ENCODE measurements around the gene PCDHB8. TPM values are rescaled to one million over a fixed set of nuclear protein-coding genes. Genes with fewer than 3 reads are reported as not detected.
A peak's percentile ranks its signal among the peaks of the same experiment; 100 is the strongest.
"Not testable (repeated sequence)": the region's sequence is repeated elsewhere in the genome, so short reads cannot be mapped to it uniquely, and the experiment has no call there.

The PCDHB8 gene
- total RNA-seq, 4 donors from 2014 or later: 0.27 to 1.5 (median 1.2) TPM

DNA sequence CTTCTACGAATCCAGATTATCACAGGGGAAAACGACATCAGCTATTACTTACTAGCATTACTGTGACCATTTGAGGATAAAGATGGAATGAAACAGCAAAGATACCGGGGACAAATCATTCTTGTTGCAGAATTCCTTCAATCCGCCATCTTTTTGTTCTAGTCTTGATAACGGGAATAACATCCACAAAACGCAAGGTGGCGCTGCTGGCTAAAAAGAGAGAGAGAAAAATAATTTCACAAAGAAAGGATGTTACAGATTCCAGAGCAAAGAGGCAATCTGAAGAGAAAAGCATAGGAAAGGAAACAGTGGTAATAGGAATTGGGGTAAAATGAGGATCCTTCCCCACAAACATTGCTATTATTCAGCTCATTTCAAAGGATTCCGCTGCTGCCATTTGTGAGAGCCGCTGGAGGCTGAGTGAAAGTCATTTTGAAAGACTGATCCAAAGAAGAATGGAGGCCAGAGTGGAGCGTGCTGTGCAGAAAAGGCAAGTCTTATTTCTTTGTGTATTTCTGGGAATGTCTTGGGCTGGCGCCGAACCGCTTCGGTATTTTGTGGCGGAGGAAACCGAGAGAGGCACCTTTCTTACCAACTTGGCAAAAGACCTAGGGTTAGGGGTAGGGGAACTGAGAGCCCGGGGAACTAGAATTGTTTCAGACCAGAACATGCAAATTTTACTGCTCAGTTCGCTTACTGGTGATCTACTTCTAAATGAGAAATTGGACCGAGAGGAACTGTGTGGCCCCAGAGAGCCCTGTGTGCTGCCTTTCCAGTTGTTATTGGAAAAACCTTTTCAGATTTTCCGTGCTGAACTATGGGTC lies 5.0 kb upstream of the PCDHB8 start, which contains the start of gene PCDHB7:
Gene PCDHB7 (plus strand): TSS at position 264 of the 824 bp plus-strand sequence. CDS start 192 bp downstream, at position 456.
- H3K27me3 ChIP-seq: peaks cover 49% of the 10 kb centered on the region
- peaks cover 3 to 68% (median 3%) of the 10 kb centered on the region in 3 donors for H3K9me3 ChIP-seq
- TF ChIP-seq POLR2AphosphoS5 (IDR thresholded peaks at IDR 0.05): no peak
- TF ChIP-seq, protein P1, sequence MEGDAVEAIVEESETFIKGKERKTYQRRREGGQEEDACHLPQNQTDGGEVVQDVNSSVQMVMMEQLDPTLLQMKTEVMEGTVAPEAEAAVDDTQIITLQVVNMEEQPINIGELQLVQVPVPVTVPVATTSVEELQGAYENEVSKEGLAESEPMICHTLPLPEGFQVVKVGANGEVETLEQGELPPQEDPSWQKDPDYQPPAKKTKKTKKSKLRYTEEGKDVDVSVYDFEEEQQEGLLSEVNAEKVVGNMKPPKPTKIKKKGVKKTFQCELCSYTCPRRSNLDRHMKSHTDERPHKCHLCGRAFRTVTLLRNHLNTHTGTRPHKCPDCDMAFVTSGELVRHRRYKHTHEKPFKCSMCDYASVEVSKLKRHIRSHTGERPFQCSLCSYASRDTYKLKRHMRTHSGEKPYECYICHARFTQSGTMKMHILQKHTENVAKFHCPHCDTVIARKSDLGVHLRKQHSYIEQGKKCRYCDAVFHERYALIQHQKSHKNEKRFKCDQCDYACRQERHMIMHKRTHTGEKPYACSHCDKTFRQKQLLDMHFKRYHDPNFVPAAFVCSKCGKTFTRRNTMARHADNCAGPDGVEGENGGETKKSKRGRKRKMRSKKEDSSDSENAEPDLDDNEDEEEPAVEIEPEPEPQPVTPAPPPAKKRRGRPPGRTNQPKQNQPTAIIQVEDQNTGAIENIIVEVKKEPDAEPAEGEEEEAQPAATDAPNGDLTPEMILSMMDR (IDR thresholded peaks at IDR 0.05): peak; percentile 12 to 43 (median 25)
- TF ChIP-seq EP300 (IDR thresholded peaks at IDR 0.05): no peak
- TF ChIP-seq POLR2A (IDR thresholded peaks at IDR 0.05): no peak
- H3K27ac ChIP-seq: no peak within 1 kb of the TSS
- ATAC-seq: no peak
- 21 to 45% methylated on average over 12 to 20 of the region's 20 CpGs for WGBS, 2 donors (ENCODE audit: low coverage in 1 of 2)
- H3K4me3 ChIP-seq: peak within 1 kb of the TSS in 1 of 2 donors; percentile 33
- H3K4me1 ChIP-seq: no peaks in the 10 kb centered on the region
- no peaks in the 10 kb centered on the region for H3K36me3 ChIP-seq

- H3K4me3 ChIP-seq, H3K27ac ChIP-seq: not testable (repeated sequence)
- peaks cover 58% of the 10 kb centered on the region for H3K27me3 ChIP-seq
These were observed 3.1 kb upstream of the PCDHB8 start for GRCh38 chr5:141174291-141175104.

DNA sequence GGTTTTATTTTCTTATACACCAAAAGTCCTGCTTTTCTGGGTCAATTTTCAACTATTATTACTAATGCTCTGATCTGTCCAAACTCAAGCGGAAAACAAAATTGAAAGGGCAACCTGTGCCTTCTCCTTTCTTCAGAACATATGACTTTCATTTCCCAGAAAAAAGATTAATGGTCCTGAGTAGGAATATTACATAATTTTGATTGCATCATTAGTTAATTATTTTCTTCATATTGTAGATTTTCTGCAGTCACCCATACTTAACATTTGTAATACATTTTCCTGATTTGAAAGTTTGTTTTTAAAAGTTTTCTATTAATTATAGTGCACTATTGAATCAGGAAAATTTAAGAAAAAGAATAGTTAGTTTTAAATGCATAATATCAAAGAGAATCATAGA lies 1.7 kb upstream of the PCDHB8 start:
- peaks cover 3 to 79% (median 3%) of the 10 kb centered on the region in 3 donors for H3K9me3 ChIP-seq
- ATAC-seq: no peak
- WGBS, 2 donors (ENCODE audit: low coverage in 1 of 2): 73 to 74% methylated on average over 1 of the region's 1 CpG

More at GRCh38 chr5:141174291-141175104, 3.1 kb upstream of the PCDHB8 start:
- H3K36me3 ChIP-seq, H3K4me1 ChIP-seq, ATAC-seq: not testable (repeated sequence)
- peaks cover 3 to 72% (median 3%) of the 10 kb centered on the region in 3 donors for H3K9me3 ChIP-seq
- 39 to 50% methylated on average over 3 to 13 of the region's 79 CpGs for WGBS, 2 donors (ENCODE audit: low coverage in 1 of 2)

DNA sequence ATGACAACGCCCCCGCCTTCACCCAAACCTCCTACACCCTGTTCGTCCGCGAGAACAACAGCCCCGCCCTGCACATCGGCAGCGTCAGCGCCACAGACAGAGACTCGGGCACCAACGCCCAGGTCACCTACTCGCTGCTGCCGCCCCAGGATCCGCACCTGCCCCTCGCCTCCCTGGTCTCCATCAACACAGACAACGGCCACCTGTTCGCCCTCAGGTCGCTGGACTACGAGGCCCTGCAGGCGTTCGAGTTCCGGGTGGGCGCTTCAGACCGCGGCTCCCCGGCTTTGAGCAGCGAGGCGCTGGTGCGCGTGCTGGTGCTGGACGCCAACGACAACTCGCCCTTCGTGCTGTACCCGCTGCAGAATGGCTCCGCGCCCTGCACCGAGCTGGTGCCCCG lies 1.8 kb downstream of the PCDHB8 start:
- Histone ChIP-seq H3K27me3 (peaks cover 73% of the 10 kb centered on the region), H3K9me3 (peaks cover 3 to 80% (median 3%) of the 10 kb centered on the region in 3 donors)
- ATAC-seq, H3K4me1 ChIP-seq, H3K4me3 ChIP-seq, H3K27ac ChIP-seq, H3K36me3 ChIP-seq: not testable (repeated sequence)
- WGBS, 2 donors (ENCODE audit: low coverage in 1 of 2): 29 to 60% methylated on average over 2 to 9 of the region's 39 CpGs

More for the DNA sequence above, 1.7 kb upstream of the PCDHB8 start:
- Histone ChIP-seq H3K36me3 (no peaks in the 10 kb centered on the region), H3K27ac (no peak overlapping the region), H3K4me1 (no peaks in the 10 kb centered on the region), H3K27me3 (peaks cover 70% of the 10 kb centered on the region), H3K4me3 (no peak overlapping the region)
- TF ChIP-seq, protein P1 (IDR thresholded peaks at IDR 0.05): no peak
- TF ChIP-seq POLR2AphosphoS5 (IDR thresholded peaks at IDR 0.05) (no peak), EP300 (IDR thresholded peaks at IDR 0.05) (no peak), POLR2A (IDR thresholded peaks at IDR 0.05) (no peak)

DNA sequence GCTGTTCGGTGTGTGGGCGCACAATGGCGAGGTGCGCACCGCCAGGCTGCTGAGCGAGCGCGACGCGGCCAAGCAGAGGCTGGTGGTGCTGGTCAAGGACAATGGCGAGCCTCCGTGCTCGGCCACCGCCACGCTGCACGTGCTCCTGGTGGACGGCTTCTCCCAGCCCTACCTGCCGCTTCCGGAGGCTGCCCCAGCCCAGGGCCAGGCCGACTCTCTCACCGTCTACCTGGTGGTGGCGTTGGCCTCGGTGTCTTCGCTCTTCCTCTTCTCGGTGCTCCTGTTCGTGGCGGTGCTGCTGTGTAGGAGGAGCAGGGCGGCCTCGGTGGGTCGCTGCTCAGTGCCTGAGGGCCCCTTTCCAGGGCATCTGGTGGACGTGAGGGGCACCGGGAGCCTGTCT lies 2.3 kb downstream of the PCDHB8 start:
- H3K4me1 ChIP-seq, H3K27ac ChIP-seq, ATAC-seq, H3K36me3 ChIP-seq, H3K4me3 ChIP-seq: not testable (repeated sequence)
- Histone ChIP-seq H3K27me3 (peaks cover 72% of the 10 kb centered on the region), H3K9me3 (peaks cover 3 to 80% (median 3%) of the 10 kb centered on the region in 3 donors)
- no CpG with 5 or more reads among the region's 32 CpGs for WGBS, 2 donors (ENCODE audit: low coverage in 1 of 2)

DNA sequence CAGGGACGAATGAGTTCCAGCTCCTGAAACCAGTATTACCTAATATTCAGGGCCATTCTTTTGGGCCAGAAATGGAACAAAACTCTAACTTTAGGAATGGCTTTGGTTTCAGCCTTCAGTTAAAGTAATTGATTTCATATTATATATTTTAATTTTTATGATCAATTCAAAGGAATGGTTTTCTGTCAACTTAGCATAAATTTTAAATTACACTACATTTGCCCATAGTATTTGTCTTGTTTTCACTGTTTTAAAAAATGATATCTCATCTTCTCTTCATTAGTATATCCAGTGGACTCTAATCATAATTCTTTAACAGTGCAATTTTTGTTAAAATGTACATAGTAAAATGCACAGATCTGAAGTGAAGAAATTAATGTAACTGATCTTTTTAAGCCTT lies 2.7 kb downstream of the PCDHB8 start:
- no peak for ATAC-seq
- TF ChIP-seq POLR2AphosphoS5 (IDR thresholded peaks at IDR 0.05): no peak
- TF ChIP-seq, protein P1 (IDR thresholded peaks at IDR 0.05): no peak
- TF ChIP-seq EP300 (IDR thresholded peaks at IDR 0.05): no peak
- 33 to 40% methylated on average over 1 of the region's 1 CpG for WGBS, 2 donors (ENCODE audit: low coverage in 1 of 2)
- H3K4me1 ChIP-seq: no peaks in the 10 kb centered on the region
- H3K27ac ChIP-seq: no peak overlapping the region
- peaks cover 68% of the 10 kb centered on the region for H3K27me3 ChIP-seq
- H3K9me3 ChIP-seq: peaks cover 3 to 80% (median 3%) of the 10 kb centered on the region in 3 donors
- H3K36me3 ChIP-seq: peaks cover 0 to 5% of the 10 kb centered on the region in 2 donors
- no peak overlapping the region for H3K4me3 ChIP-seq

Data from gastroesophageal sphincter (tissue), 4 donors.